Psoas muscle (tissue), 8 donors: Measurements from ENCODE around the gene SLC26A1. TPM values are rescaled to one million over a fixed set of nuclear protein-coding genes. Genes with fewer than 3 reads are reported as not detected.
A peak's percentile ranks its signal among the peaks of the same experiment; 100 is the strongest.

ENCODE experiments used
- ATAC-seq, 4 donors: fragments of 200-7000 bp; cut with Tn5 transposase; one replicate each; pipeline ENCODE4 v1.9.1; 2020; ENCODE audit warnings: moderate library complexity in 3 of 4, mild to moderate bottlenecking in 2 of 4
- DNase-seq, 2 donors: peaks; one replicate each; pipeline ENCODE4 v3.0.0-alpha.2; 2020
- H3K27ac ChIP-seq: fragments of 200-600 bp; one replicate; pipeline ENCODE4 v1.8.0; 2022
- H3K27me3 ChIP-seq, 3 donors: fragments of 200-600 bp in 1 of 3; one replicate each; pipeline versions ENCODE4 v1.6.1 to v1.8.0; 2013 to 2022; ENCODE audit warnings: low read length in 2 of 3, mild to moderate bottlenecking in 2 of 3, moderate library complexity in 1 of 3; ENCODE audit not compliant: insufficient read depth in 3 of 3
- H3K36me3 ChIP-seq, 2 donors: fragments of 200-600 bp in 1 of 2; one replicate each; pipeline versions ENCODE4 v1.6.1 to v1.8.0; 2013 to 2022; ENCODE audit warnings: low read depth in 1 of 2, mild to moderate bottlenecking in 1 of 2, moderate library complexity in 1 of 2; ENCODE audit not compliant: insufficient read depth in 1 of 2
- H3K4me1 ChIP-seq: fragments of 200-600 bp; one replicate; pipeline ENCODE4 v1.8.0; 2022
- H3K4me3 ChIP-seq: fragments of 200-600 bp; one replicate; pipeline ENCODE4 v1.8.0; 2022; ENCODE audit warnings: mild to moderate bottlenecking
- H3K9me3 ChIP-seq: fragments of 200-600 bp; one replicate; pipeline ENCODE4 v1.8.0; 2022
- CTCF ChIP-seq: fragments of 200-600 bp; IDR thresholded peaks from one replicate; pipeline ENCODE4 v1.8.0; 2022; ENCODE audit warnings: antibody characterized with exemption
- WGBS, 3 donors: extraction: QIAGEN DNeasy Blood & Tissue Kit; methylation state at CpG; one replicate each; pipeline versions ENCODE4 v1.1.6 to v1.1.7; 2013; 5-methylcytosine and 5-hydroxymethylcytosine counted together
- intact Hi-C, 2 donors: fragments of 100-400 bp; cut with DNase I; formaldehyde crosslinking; loops; one replicate each; pipeline versions ENCODE4 v1.11.0 to v1.14.2; 2022
- polyA plus RNA-seq, 3 donors: library from polyadenylated mRNA; stranded (reverse); fragments of 200-250 nt; gene quantifications; one replicate each; pipeline ENCODE4 v1.2.3, GENCODE V29; 2013
- total RNA-seq, 4 donors: library from RNA; stranded (reverse); fragmentation: NEBNext Ultra II Directional in 2 of 4; extraction: Animal tissue kit (Norgen Biotek cat#: 25700) in 2 of 4; gene quantifications; one replicate each; pipeline versions ENCODE4 v1.2.1 to v1.2.4, GENCODE V29; 2021 to 2023
- donor health status: healthy with polysubstance abuse.
- donor health status: DM: no; HTN: no; CAD: no; lungs with moderate emphysema.
- donor health status: Bipolar disorder and iron deficiency.
- donor health status: healthy.
- donor health status: DM: yes; HTN: yes; CAD: no.
- donor health status: DM: no; HTN: no; CAD: no.
- donor health status: DM: no; HTN: no; CAD: no.
- donor health status: DM: yes; HTN: yes; CAD: no.

SLC26A1 gene
- total and polyA plus RNA-seq, 7 donors, result 0.06 to 0.36 (median 0.15) TPM; not detected in 3

- intact Hi-C loops, result loop anchor here in 1 of 2 donors (5.0 kb wide), 1 partner anchor 39 kb away; the partner anchor contains the start of genes GAK and TMEM175
- no peak for DNase-seq
Measured at GRCh38 chr4:970854-971520, 22.2 kb downstream of the SLC26A1 start.

GRCh38 chr4:970046-970745, 23.0 kb downstream of the SLC26A1 start:
- 89 to 91% (median 90%) methylated on average over 25 of the region's 25 CpGs for WGBS, 3 donors
- ATAC-seq (no peak), DNase-seq (no peak)
- no peak overlapping the region for H3K4me3 ChIP-seq
- no peaks in the 10 kb centered on the region for H3K9me3 ChIP-seq
- H3K4me1 ChIP-seq, result peaks cover 18% of the 10 kb centered on the region
- no peak for TF ChIP-seq CTCF
- peaks cover 0 to 8% (median 2%) of the 10 kb centered on the region in 3 donors for H3K27me3 ChIP-seq
- intact Hi-C loops, result loop anchor here in 1 of 2 donors (5.0 kb wide), 1 partner anchor 38 kb away; the partner anchor contains the start of genes GAK and TMEM175
- H3K36me3 ChIP-seq, result peaks cover 0 to 14% of the 10 kb centered on the region in 2 donors
- no peak overlapping the region for H3K27ac ChIP-seq

More at GRCh38 chr4:970854-971520, 22.2 kb downstream of the SLC26A1 start:
- no peak for ATAC-seq
- Histone ChIP-seq H3K36me3 (peaks cover 0 to 9% of the 10 kb centered on the region in 2 donors), H3K27me3 (peaks cover 0 to 8% (median 2%) of the 10 kb centered on the region in 3 donors), H3K4me3 (peak overlapping the region; percentile 15), H3K9me3 (no peaks in the 10 kb centered on the region), H3K27ac (no peak overlapping the region), H3K4me1 (peaks cover 18% of the 10 kb centered on the region)
- no peak for TF ChIP-seq CTCF
- 76 to 82% (median 81%) methylated on average over 17 of the region's 17 CpGs for WGBS, 3 donors

- H3K4me3 ChIP-seq, result no peak overlapping the region
- intact Hi-C loops, result no loop called here
- no peak for TF ChIP-seq CTCF
- ATAC-seq (no peak), DNase-seq (no peak)
- H3K9me3 ChIP-seq, result no peaks in the 10 kb centered on the region
- no peak overlapping the region for H3K27ac ChIP-seq
- H3K4me1 ChIP-seq, result peaks cover 18% of the 10 kb centered on the region
- H3K27me3 ChIP-seq, result peaks cover 0 to 8% (median 2%) of the 10 kb centered on the region in 3 donors
- H3K36me3 ChIP-seq, result peaks cover 0 to 14% of the 10 kb centered on the region in 2 donors
- WGBS, 3 donors, result 84 to 87% (median 86%) methylated on average over 22 to 23 of the region's 23 CpGs
Measured at GRCh38 chr4:968621-969394, 24.4 kb downstream of the SLC26A1 start.

DNA sequence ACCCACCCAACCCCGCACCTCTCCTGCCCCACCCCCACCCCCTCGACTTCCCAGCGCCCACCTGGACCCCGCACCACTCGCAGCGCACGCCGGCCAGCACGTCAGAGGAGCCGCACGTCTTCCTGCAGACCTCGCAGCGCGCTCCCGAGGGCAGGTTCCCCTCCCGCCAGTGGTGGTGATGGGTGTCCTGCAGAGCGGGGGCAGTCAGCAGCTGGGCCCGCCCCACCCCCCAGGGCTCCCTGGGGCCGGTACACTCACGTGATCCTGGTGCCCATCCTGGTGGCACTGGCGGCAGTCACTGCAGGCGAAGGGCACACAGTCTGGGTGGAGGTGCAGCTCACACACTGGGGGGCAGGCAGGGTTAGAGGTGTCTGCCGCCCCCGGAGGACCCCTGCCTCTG, 25.0 kb downstream of the SLC26A1 start:
- Histone ChIP-seq H3K4me3 (no peak overlapping the region), H3K9me3 (no peaks in the 10 kb centered on the region), H3K36me3 (peaks cover 0 to 14% of the 10 kb centered on the region in 2 donors), H3K4me1 (peaks cover 18% of the 10 kb centered on the region), H3K27ac (no peak overlapping the region), H3K27me3 (peaks cover 0 to 8% (median 2%) of the 10 kb centered on the region in 3 donors)
- DNase-seq (no peak), ATAC-seq (no peak)
- WGBS, 3 donors, result 26 to 29% (median 29%) methylated on average over 12 to 24 of the region's 24 CpGs
- TF ChIP-seq CTCF, result no peak
- intact Hi-C loops, result no loop called here
